Panc1 (cell line): ENCODE results near the gene GANC. TPM values are rescaled to one million over a fixed set of nuclear protein-coding genes. Genes with fewer than 3 reads are reported as not detected.

ENCODE experiments used
- ATAC-seq: fragments of 200-7000 bp; cut with Tn5 transposase; 2 replicates; pipeline ENCODE4 v1.9.1; 2020; ENCODE audit warnings: mild to moderate bottlenecking, moderate library complexity
- BruUV-seq: library from RNA; stranded (reverse); fragments of 400-500 nt; replicated peaks from 2 replicates; lab custom pipeline; 2021; lab: Mats Ljungman, UMichigan
- CTCF ChIA-PET: fragments of 300-600 bp; sonication (Branson Sonifier 250); formaldehyde crosslinking; loops from one replicate; lab custom pipeline; 2022; ENCODE audit warnings: antibody characterized with exemption; lab: Charles Lee
- POLR2A ChIA-PET: fragments of 300-600 bp; sonication (Branson Sonifier 250); formaldehyde crosslinking; loops from one replicate; lab custom pipeline; 2022; ENCODE audit warnings: antibody characterized with exemption; lab: Charles Lee
- DNase-seq: peaks from one replicate; pipeline ENCODE4 v3.0.0-alpha.2; 2010; ENCODE audit warnings: low read depth, low spot score
- H3K27ac ChIP-seq: 2 replicates; pipeline ENCODE4 v1.5.1; 2011; ENCODE audit warnings: mild to moderate bottlenecking, low read length, inconsistent platforms
- H3K27me3 ChIP-seq: fragments of 200-500 bp; sonication (Bioruptor generic); 2 replicates; pipeline ENCODE4 v1.6.0; 2014; ENCODE audit warnings: low read length, inconsistent platforms; ENCODE audit not compliant: control insufficient read depth, insufficient read depth
- H3K36me3 ChIP-seq: fragments of 200-500 bp; sonication (Bioruptor generic); 2 replicates; pipeline ENCODE4 v1.5.1; 2014; ENCODE audit warnings: inconsistent platforms, mild to moderate bottlenecking, low read length, moderate library complexity; ENCODE audit not compliant: control insufficient read depth, insufficient read depth
- H3K4me1 ChIP-seq: 2 replicates; pipeline ENCODE4 v1.5.1; 2011; ENCODE audit warnings: inconsistent platforms, mild to moderate bottlenecking, low read length, moderate library complexity; ENCODE audit not compliant: control insufficient read depth, insufficient read depth
- H3K4me3 ChIP-seq, 2 experiments: 2 replicates each; pipeline ENCODE4 v1.5.1; 2011 to 2012; ENCODE audit warnings: low read depth in 2 of 2, low read length in 2 of 2, mild to moderate bottlenecking in 2 of 2, inconsistent platforms in 1 of 2, moderate library complexity in 1 of 2
- H3K9me3 ChIP-seq: fragments of 200-500 bp; sonication (Bioruptor generic); 2 replicates; pipeline ENCODE4 v1.5.1; 2014; ENCODE audit warnings: low read depth, mild to moderate bottlenecking, inconsistent platforms, low read length, moderate library complexity; ENCODE audit not compliant: control insufficient read depth, insufficient read depth
- CTCF ChIP-seq: fragments of 450-650 bp; IDR thresholded peaks from 2 replicates; pipeline ENCODE4 v1.5.1; 2017; ENCODE audit warnings: mild to moderate bottlenecking
- POLR2AphosphoS5 ChIP-seq: IDR thresholded peaks from 2 replicates; pipeline ENCODE4 v1.6.1; 2012; ENCODE audit warnings: mild to moderate bottlenecking, low read depth, low read length, moderate library complexity
- REST ChIP-seq, 2 experiments: IDR thresholded peaks; 2 replicates each; pipeline ENCODE4 v1.6.1; 2011 to 2012; ENCODE audit warnings: low read depth in 2 of 2, control low read depth in 1 of 2, low read length in 1 of 2, mild to moderate bottlenecking in 1 of 2, moderate library complexity in 1 of 2; ENCODE audit not compliant: insufficient read depth in 1 of 2
- SIN3A ChIP-seq: IDR thresholded peaks from 2 replicates; pipeline ENCODE4 v1.6.1; 2012; ENCODE audit warnings: low read depth, mild to moderate bottlenecking, low read length, moderate library complexity, borderline replicate concordance; ENCODE audit not compliant: insufficient read depth
- TCF7L2 ChIP-seq: IDR thresholded peaks from 2 replicates; pipeline ENCODE4 v1.6.1; 2011; ENCODE audit warnings: mild to moderate bottlenecking, low read depth, low read length, inconsistent platforms
- in situ Hi-C: cut with HindIII; loops from 2 replicates; pipeline ENCODE4 v1.10.0; 2016; ENCODE audit warnings: low sequenced_read_pairs, low pct_unique_long_range_greater_than_20kb
- intact Hi-C: fragments of 100-400 bp; cut with micrococcal nuclease; formaldehyde crosslinking; loops from one replicate; pipeline ENCODE4 v1.10.0; 2022; ENCODE audit not compliant: unreplicated experiment
- total RNA-seq: library from RNA; stranded (reverse); gene quantifications from one replicate; pipeline ENCODE4 v1.2.1, GENCODE V29; 2021; ENCODE audit not compliant: unreplicated experiment

Gene GANC
- total RNA-seq, 1 experiment from 2014 or later: 21.1 TPM

- H3K36me3 ChIP-seq: no peaks in the 10 kb centered on the region
- intact Hi-C loops: no loop called here
- no peaks in the 10 kb centered on the region for H3K9me3 ChIP-seq
- TF ChIP-seq POLR2AphosphoS5 (no peak), REST (IDR thresholded peaks at IDR 0.05; ENCODE audit: insufficient read depth in 1 of 2, low read depth in 2 of 2, low read length in 1 of 2) (no peak), TCF7L2 (no peak), CTCF (no peak)
- CTCF ChIA-PET: interaction anchor here (0.6 to 1.2 kb wide), 6 partner anchors 8 to 755 kb away, joined by 4 to 8 read pairs (median 4); no protein-coding TSS in a partner anchor
- in situ Hi-C loops: no loop called here
- BruUV-seq: no TSS peak
- H3K4me3 ChIP-seq: no peak overlapping the region
- POLR2A ChIA-PET: no interaction called here
- no peaks in the 10 kb centered on the region for H3K4me1 ChIP-seq
- H3K27me3 ChIP-seq: no peaks in the 10 kb centered on the region
- DNase-seq (no peak), ATAC-seq (no peak)
- no peak overlapping the region for H3K27ac ChIP-seq
These were observed 113.1 kb downstream of the GANC start for GRCh38 chr15:42385980-42386700.

DNA sequence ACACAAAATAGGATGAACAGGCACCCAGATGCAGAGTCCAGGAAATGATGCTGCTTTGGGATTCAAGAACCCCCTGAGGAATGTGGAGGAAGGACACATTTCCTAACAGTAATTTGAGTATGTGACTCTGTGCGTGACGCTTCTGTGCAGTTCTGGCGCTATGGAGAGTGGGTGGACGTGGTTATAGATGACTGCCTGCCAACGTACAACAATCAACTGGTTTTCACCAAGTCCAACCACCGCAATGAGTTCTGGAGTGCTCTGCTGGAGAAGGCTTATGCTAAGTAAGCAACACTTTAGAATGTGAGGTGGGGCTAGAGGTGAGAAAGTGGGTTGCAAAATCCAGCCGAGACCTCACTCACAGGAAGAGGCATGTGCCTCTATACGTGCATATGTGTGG lies 114.6 kb downstream of the GANC start:
- Histone ChIP-seq H3K27ac (no peak overlapping the region), H3K9me3 (no peaks in the 10 kb centered on the region), H3K36me3 (no peaks in the 10 kb centered on the region), H3K4me3 (no peak overlapping the region), H3K27me3 (no peaks in the 10 kb centered on the region), H3K4me1 (no peaks in the 10 kb centered on the region)
- intact Hi-C loops: no loop called here
- in situ Hi-C loops: no loop called here
- ChIA-PET POLR2A (no interaction called here), CTCF (no interaction called here)
- no TSS peak for BruUV-seq
- DNase-seq (no peak), ATAC-seq (no peak)
- TF ChIP-seq TCF7L2 (no peak), CTCF (no peak), SIN3A (no peak), REST (IDR thresholded peaks at IDR 0.05; ENCODE audit: insufficient read depth in 1 of 2, low read depth in 2 of 2, low read length in 1 of 2) (no peak), POLR2AphosphoS5 (no peak)
